ES-I3 (cell line): ENCODE results near the gene PCDH9.

Experiments
- H3K36me3 ChIP-seq: 2 replicates; pipeline ENCODE4 v1.6.1; 2013; ENCODE audit warnings: mild to moderate bottlenecking, low read length, control low read depth, moderate library complexity; ENCODE audit not compliant: insufficient read depth
- H3K4me1 ChIP-seq: 2 replicates; pipeline ENCODE4 v1.6.1; 2013; ENCODE audit warnings: mild to moderate bottlenecking, control low read depth, low read length; ENCODE audit not compliant: insufficient read depth
- H3K9ac ChIP-seq: 2 replicates; pipeline ENCODE4 v1.6.1; 2013; ENCODE audit warnings: low read depth, mild to moderate bottlenecking, low read length, moderate library complexity
- H3K9me3 ChIP-seq: 2 replicates; pipeline ENCODE4 v1.6.1; 2013; ENCODE audit warnings: mild to moderate bottlenecking, low read length, moderate library complexity; ENCODE audit not compliant: control insufficient read depth, insufficient read depth

Gene PCDH9

GRCh38 chr13:67090856-67091255 lies 139.3 kb downstream of the PCDH9 start:
- Histone ChIP-seq H3K9ac (no peak overlapping the region), H3K9me3 (no peaks in the 10 kb centered on the region), H3K4me1 (no peaks in the 10 kb centered on the region), H3K36me3 (no peaks in the 10 kb centered on the region)

- H3K9ac ChIP-seq: no peak overlapping the region
Measured at GRCh38 chr13:67087527-67087926, 142.6 kb downstream of the PCDH9 start.

GRCh38 chr13:67086260-67086659 lies 143.9 kb downstream of the PCDH9 start:
- Histone ChIP-seq H3K9me3 (no peaks in the 10 kb centered on the region), H3K4me1 (peaks cover 5% of the 10 kb centered on the region), H3K36me3 (no peaks in the 10 kb centered on the region), H3K9ac (no peak overlapping the region)

More at GRCh38 chr13:67087527-67087926, 142.6 kb downstream of the PCDH9 start:
- H3K4me1 ChIP-seq: peaks cover 5% of the 10 kb centered on the region
- H3K9me3 ChIP-seq: no peaks in the 10 kb centered on the region
- no peaks in the 10 kb centered on the region for H3K36me3 ChIP-seq

GRCh38 chr13:67084066-67084465 lies 146.1 kb downstream of the PCDH9 start:
- H3K9me3 ChIP-seq: no peaks in the 10 kb centered on the region
- peaks cover 10% of the 10 kb centered on the region for H3K4me1 ChIP-seq
- H3K9ac ChIP-seq: no peak overlapping the region
- no peaks in the 10 kb centered on the region for H3K36me3 ChIP-seq

GRCh38 chr13:67083519-67083918 lies 146.6 kb downstream of the PCDH9 start:
- peaks cover 10% of the 10 kb centered on the region for H3K4me1 ChIP-seq
- H3K9me3 ChIP-seq: no peaks in the 10 kb centered on the region
- no peaks in the 10 kb centered on the region for H3K36me3 ChIP-seq
- no peak overlapping the region for H3K9ac ChIP-seq

- no peak overlapping the region for H3K9ac ChIP-seq
- H3K36me3 ChIP-seq: no peaks in the 10 kb centered on the region
- H3K4me1 ChIP-seq: peaks cover 10% of the 10 kb centered on the region
Measured at GRCh38 chr13:67080351-67080750, 149.8 kb downstream of the PCDH9 start.

GRCh38 chr13:67078062-67078461 lies 152.1 kb downstream of the PCDH9 start:
- Histone ChIP-seq H3K4me1 (0 out of 2 replicates have a peak, but pooled peaks cover 4% of the 10 kb centered on the region), H3K9ac (no peak overlapping the region), H3K9me3 (no peaks in the 10 kb centered on the region), H3K36me3 (no peaks in the 10 kb centered on the region)

More at GRCh38 chr13:67080351-67080750, 149.8 kb downstream of the PCDH9 start:
- H3K9me3 ChIP-seq: no peaks in the 10 kb centered on the region

- Histone ChIP-seq H3K36me3 (no peaks in the 10 kb centered on the region), H3K9ac (no peak overlapping the region), H3K9me3 (no peaks in the 10 kb centered on the region), H3K4me1 (0 out of 2 replicates have a peak, but pooled peaks cover 4% of the 10 kb centered on the region)
Measured at GRCh38 chr13:67077132-67077531, 153.0 kb downstream of the PCDH9 start.

GRCh38 chr13:67076378-67076777 lies 153.8 kb downstream of the PCDH9 start:
- Histone ChIP-seq H3K4me1 (0 out of 2 replicates have a peak, but pooled peaks cover 4% of the 10 kb centered on the region), H3K36me3 (no peaks in the 10 kb centered on the region), H3K9me3 (no peaks in the 10 kb centered on the region), H3K9ac (no peak overlapping the region)

GRCh38 chr13:67075239-67075638 lies 154.9 kb downstream of the PCDH9 start:
- no peaks in the 10 kb centered on the region for H3K9me3 ChIP-seq
- no peak overlapping the region for H3K9ac ChIP-seq
- peaks cover 6% of the 10 kb centered on the region; the same call in 1 of the 2 replicates for H3K4me1 ChIP-seq
- no peaks in the 10 kb centered on the region for H3K36me3 ChIP-seq

- no peaks in the 10 kb centered on the region for H3K9me3 ChIP-seq
- H3K9ac ChIP-seq: no peak overlapping the region
- no peaks in the 10 kb centered on the region for H3K36me3 ChIP-seq
- H3K4me1 ChIP-seq: peaks cover 3% of the 10 kb centered on the region; the same call in 1 of the 2 replicates
Measured at GRCh38 chr13:67071918-67072598, 158.1 kb downstream of the PCDH9 start.

- Histone ChIP-seq H3K9ac (no peak overlapping the region), H3K4me1 (peaks cover 3% of the 10 kb centered on the region; the same call in 1 of the 2 replicates), H3K9me3 (no peaks in the 10 kb centered on the region), H3K36me3 (no peaks in the 10 kb centered on the region)
Measured at GRCh38 chr13:67070306-67070705, 159.8 kb downstream of the PCDH9 start.

GRCh38 chr13:67069117-67069767 lies 160.9 kb downstream of the PCDH9 start:
- Histone ChIP-seq H3K9me3 (no peaks in the 10 kb centered on the region), H3K36me3 (no peaks in the 10 kb centered on the region), H3K4me1 (peaks cover 3% of the 10 kb centered on the region; the same call in 1 of the 2 replicates), H3K9ac (no peak overlapping the region)

- Histone ChIP-seq H3K4me1 (no peaks in the 10 kb centered on the region), H3K9me3 (no peaks in the 10 kb centered on the region), H3K9ac (no peak overlapping the region), H3K36me3 (no peaks in the 10 kb centered on the region)
Measured at GRCh38 chr13:67064920-67065319, 165.2 kb downstream of the PCDH9 start.

- Histone ChIP-seq H3K9me3 (no peaks in the 10 kb centered on the region), H3K9ac (no peak overlapping the region), H3K36me3 (no peaks in the 10 kb centered on the region), H3K4me1 (no peaks in the 10 kb centered on the region)
Measured at GRCh38 chr13:67063036-67063435, 167.1 kb downstream of the PCDH9 start.
